PFSK-1 (cell line): ENCODE results near the gene ZNF716.

Experiments
- FOXP2 ChIP-seq: optimal IDR thresholded peaks from 2 replicates; pipeline ENCODE3; 2011; ENCODE audit warnings: borderline replicate concordance, control low read depth, inconsistent platforms; ENCODE audit not compliant: insufficient read depth; ENCODE audit errors: extremely low read length, extremely low read depth
- POLR2AphosphoS5 ChIP-seq: IDR thresholded peaks from 2 replicates; pipeline ENCODE4 v1.6.1; 2012; ENCODE audit warnings: low read depth, mild to moderate bottlenecking, control low read depth, low read length, moderate library complexity
- SIN3A ChIP-seq: IDR thresholded peaks from 2 replicates; pipeline ENCODE4 v1.6.1; 2012; ENCODE audit warnings: mild to moderate bottlenecking, low read length, moderate library complexity, borderline replicate concordance; ENCODE audit not compliant: insufficient read depth
- TAF1 ChIP-seq: IDR thresholded peaks from 2 replicates; pipeline ENCODE4 v1.6.1; 2012; ENCODE audit warnings: low read length, control low read depth, borderline replicate concordance; ENCODE audit not compliant: insufficient read depth
- TF ChIP-seq, protein P1 (sequence below), 2 experiments: IDR thresholded peaks; 2 replicates each; pipeline versions ENCODE4 v1.6.1 to v1.8.0; 2011 to 2012; ENCODE audit warnings: low read depth in 2 of 2, low read length in 2 of 2, control low read depth in 1 of 2, inconsistent platforms in 1 of 2, mild to moderate bottlenecking in 1 of 2, moderate library complexity in 1 of 2; ENCODE audit not compliant: insufficient read depth in 1 of 2

ZNF716 gene

DNA sequence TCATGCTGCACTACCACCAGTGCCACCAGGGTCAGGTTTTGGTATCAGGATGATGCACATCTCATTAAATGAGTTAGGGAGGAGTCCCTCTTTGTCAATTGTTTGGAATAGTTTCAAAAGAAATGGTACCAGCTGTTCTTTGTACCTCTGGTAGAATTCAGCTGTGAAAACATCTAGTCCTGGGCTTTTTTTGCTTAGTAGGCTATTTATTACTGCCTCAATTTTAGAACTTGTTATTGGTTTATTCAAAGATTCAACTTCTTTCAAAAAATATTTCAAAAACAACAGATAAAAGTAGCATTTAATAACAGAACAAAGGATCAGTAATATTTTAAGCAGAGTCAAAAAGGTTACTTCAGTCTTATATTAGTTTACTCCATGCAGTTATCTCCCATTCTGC, 6.4 kb upstream of the ZNF716 start:
- no peak for TF ChIP-seq TAF1
- TF ChIP-seq, protein P1, sequence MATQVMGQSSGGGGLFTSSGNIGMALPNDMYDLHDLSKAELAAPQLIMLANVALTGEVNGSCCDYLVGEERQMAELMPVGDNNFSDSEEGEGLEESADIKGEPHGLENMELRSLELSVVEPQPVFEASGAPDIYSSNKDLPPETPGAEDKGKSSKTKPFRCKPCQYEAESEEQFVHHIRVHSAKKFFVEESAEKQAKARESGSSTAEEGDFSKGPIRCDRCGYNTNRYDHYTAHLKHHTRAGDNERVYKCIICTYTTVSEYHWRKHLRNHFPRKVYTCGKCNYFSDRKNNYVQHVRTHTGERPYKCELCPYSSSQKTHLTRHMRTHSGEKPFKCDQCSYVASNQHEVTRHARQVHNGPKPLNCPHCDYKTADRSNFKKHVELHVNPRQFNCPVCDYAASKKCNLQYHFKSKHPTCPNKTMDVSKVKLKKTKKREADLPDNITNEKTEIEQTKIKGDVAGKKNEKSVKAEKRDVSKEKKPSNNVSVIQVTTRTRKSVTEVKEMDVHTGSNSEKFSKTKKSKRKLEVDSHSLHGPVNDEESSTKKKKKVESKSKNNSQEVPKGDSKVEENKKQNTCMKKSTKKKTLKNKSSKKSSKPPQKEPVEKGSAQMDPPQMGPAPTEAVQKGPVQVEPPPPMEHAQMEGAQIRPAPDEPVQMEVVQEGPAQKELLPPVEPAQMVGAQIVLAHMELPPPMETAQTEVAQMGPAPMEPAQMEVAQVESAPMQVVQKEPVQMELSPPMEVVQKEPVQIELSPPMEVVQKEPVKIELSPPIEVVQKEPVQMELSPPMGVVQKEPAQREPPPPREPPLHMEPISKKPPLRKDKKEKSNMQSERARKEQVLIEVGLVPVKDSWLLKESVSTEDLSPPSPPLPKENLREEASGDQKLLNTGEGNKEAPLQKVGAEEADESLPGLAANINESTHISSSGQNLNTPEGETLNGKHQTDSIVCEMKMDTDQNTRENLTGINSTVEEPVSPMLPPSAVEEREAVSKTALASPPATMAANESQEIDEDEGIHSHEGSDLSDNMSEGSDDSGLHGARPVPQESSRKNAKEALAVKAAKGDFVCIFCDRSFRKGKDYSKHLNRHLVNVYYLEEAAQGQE (IDR thresholded peaks at IDR 0.05; ENCODE audit: insufficient read depth in 1 of 2, low read depth in 2 of 2, low read length in 2 of 2), result no peak
- TF ChIP-seq SIN3A, result no peak

DNA sequence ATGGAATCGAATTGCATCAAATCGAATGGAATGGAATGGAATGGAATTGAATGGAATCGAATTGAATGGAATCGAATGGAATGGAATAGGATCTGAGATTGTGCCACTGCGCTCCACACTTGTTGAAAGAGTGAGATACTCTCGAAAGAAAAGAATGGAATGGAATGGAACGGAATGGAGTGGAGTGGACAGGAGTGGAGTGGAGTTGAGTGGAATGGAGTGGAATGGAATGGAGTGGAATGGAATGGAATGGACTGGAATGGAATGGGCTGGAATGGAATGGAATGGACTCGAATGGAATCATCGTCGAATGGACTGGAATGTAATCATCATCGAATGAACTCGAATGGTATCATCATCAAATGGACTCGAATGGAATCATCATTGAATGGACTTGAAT, 38.0 kb downstream of the ZNF716 start:
- TF ChIP-seq FOXP2 (no peak), POLR2AphosphoS5 (no peak), TAF1 (no peak), SIN3A (no peak)
- TF ChIP-seq, protein P1 (IDR thresholded peaks at IDR 0.05; ENCODE audit: insufficient read depth in 1 of 2, low read depth in 2 of 2, low read length in 2 of 2), result no peak

DNA sequence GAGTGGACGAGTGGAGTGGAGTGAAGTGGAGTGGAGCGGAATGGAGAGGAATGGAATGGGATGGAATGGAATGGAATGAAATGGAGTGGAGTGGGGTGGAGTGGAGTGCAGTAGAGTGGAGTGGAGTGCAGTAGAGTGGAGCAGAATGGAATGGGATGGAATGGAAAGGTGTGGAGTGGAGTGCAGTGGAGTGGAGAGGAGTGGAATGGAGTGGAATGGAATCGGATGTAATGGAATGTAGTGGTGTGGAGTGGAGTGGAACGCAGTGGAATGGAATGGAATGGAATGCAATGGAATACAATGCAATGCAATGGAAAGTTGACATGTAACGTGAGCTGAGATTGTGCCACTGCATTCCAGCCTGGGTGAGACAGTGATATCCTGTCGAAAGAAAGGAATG, 46.4 kb downstream of the ZNF716 start:
- TF ChIP-seq SIN3A (no peak), TAF1 (no peak), POLR2AphosphoS5 (no peak), FOXP2 (no peak)
- TF ChIP-seq, protein P1 (IDR thresholded peaks at IDR 0.05; ENCODE audit: insufficient read depth in 1 of 2, low read depth in 2 of 2, low read length in 2 of 2), result no peak

DNA sequence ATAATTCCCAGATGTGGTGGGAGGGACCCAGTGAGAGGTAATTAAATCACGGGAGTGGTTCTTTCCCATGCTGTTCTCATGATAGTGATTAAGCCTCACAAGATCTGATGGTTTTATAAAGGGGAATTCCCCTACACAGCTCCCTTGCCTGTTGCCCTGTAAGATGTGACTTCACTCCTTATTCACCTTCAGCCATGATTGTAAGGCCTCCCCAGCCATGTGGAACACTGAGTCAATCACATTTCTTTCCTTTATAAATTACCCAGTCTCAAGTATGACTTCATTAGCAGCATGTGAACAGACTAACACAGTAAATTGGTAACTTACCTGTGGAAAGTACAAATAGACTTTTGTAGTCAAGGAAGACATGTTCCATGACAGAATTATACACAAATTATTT, 55.2 kb downstream of the ZNF716 start:
- TF ChIP-seq SIN3A, result no peak
- no peak for TF ChIP-seq FOXP2
- TF ChIP-seq TAF1, result no peak
- no peak for TF ChIP-seq POLR2AphosphoS5
- TF ChIP-seq, protein P1 (IDR thresholded peaks at IDR 0.05; ENCODE audit: insufficient read depth in 1 of 2, low read depth in 2 of 2, low read length in 2 of 2), result no peak
